Hepatocyte (in vitro differentiated cells): ENCODE results near the gene RUNX1.

Experiments
- CTCF ChIP-seq: fragments of 200-600 bp; sonication (generic); IDR thresholded peaks from 2 replicates; pipeline ENCODE4 v1.5.1; 2016; ENCODE audit warnings: antibody characterized with exemption, mild to moderate bottlenecking; ENCODE audit not compliant: poor library complexity
- EZH2 ChIP-seq: fragments of 200-600 bp; sonication (generic); IDR thresholded peaks from 2 replicates; pipeline ENCODE4 v1.6.1; 2016; ENCODE audit warnings: antibody characterized with exemption, mild to moderate bottlenecking, borderline replicate concordance
- EZH2phosphoT487 ChIP-seq: fragments of 200-600 bp; sonication (generic); IDR thresholded peaks from one replicate; pipeline ENCODE4 v1.6.1; 2018; ENCODE audit warnings: antibody characterized with exemption, mild to moderate bottlenecking, low read depth, moderate library complexity; ENCODE audit not compliant: unreplicated experiment, severe bottlenecking

DNA sequence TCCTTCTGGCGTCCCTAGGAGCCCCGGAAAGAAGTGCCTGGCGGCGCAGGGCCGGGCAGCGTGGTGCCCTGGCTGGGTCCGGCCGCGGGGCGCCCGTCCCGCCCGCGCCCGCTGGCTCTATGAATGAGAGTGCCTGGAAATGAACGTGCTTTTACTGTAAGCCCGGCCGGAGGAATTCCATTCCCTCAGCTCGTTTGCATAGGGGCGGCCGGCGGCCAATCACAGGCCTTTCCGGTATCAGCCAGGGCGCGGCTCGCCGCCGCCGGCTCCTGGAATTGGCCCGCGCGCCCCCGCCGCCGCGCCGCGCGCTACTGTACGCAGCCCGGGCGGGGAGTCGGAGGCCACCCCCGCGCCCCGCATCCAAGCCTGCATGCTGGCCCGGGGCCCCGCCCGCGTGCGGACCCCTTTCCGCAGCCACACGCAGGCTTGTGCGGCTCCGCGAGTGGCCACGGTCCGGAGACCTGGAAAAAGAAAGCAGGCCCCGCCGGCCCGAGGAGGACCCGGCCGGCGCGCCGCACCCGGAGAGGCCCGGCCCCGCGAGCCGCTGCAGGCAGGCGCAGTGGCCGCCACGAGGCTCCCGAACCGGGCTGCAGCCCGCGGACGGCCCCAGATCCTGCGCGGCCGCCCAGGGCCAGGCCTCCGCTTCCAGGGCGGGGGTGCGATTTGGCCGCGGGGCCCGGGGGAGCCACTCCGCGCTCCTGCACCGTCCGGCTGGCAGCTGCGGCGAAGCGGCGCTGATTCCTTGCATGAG is 160.4 kb downstream of the RUNX1 start:
- TF ChIP-seq CTCF = no peak
- no peak for TF ChIP-seq EZH2
- no peak for TF ChIP-seq EZH2phosphoT487
